Vagina (tissue), 2 donors: ENCODE data around the gene ASNSD1. TPM values are rescaled to one million over a fixed set of nuclear protein-coding genes. Genes with fewer than 3 reads are reported as not detected.

Experiments used
- DNase-seq, 2 donors: peaks; one replicate each; pipeline ENCODE4 v3.0.0-alpha.2; 2017; ENCODE audit errors: extremely low spot score in 2 of 2
- H3K27ac ChIP-seq: fragments of 200-600 bp; sonication (generic); one replicate; pipeline ENCODE4 v1.5.1; 2019
- H3K27me3 ChIP-seq: fragments of 200-600 bp; sonication (generic); one replicate; pipeline ENCODE4 v1.5.1; 2019
- H3K36me3 ChIP-seq, 2 donors: fragments of 200-600 bp; sonication (generic); one replicate each; pipeline ENCODE4 v1.5.1; 2017 to 2019
- H3K4me1 ChIP-seq: fragments of 200-600 bp; sonication (generic); one replicate; pipeline ENCODE4 v1.5.1; 2019
- H3K4me3 ChIP-seq, 2 donors: fragments of 200-600 bp; sonication (generic); 1 replicate in 1 of 2; 2 replicates in 1 of 2; pipeline ENCODE4 v1.5.1; 2016 to 2019
- H3K9me3 ChIP-seq: fragments of 200-600 bp; sonication (generic); one replicate; pipeline ENCODE4 v1.5.1; 2019
- CTCF ChIP-seq, 3 experiments: fragments of 450-650 bp in 2 of 3; fragments of 200-600 bp in 1 of 3; sonication (generic) in 1 of 3; IDR thresholded peaks; one replicate each; pipeline ENCODE4 v1.5.1; 2017 to 2019; ENCODE audit warnings: antibody characterized with exemption in 3 of 3, mild to moderate bottlenecking in 2 of 3, moderate library complexity in 2 of 3
- POLR2A ChIP-seq, 2 donors: fragments of 450-650 bp; IDR thresholded peaks; one replicate each; pipeline ENCODE4 v1.6.1; 2017; ENCODE audit warnings: antibody characterized with exemption in 2 of 2, mild to moderate bottlenecking in 2 of 2, moderate library complexity in 2 of 2
- POLR2AphosphoS5 ChIP-seq, 2 donors: sonication (generic); formaldehyde crosslinking; IDR thresholded peaks; one replicate each; pipeline ENCODE4 v1.9.0; 2017; ENCODE audit warnings: antibody characterized with exemption in 2 of 2, mild to moderate bottlenecking in 2 of 2, low read depth in 1 of 2; ENCODE audit not compliant: insufficient read depth in 1 of 2
- intact Hi-C: fragments of 100-400 bp; cut with DNase I; formaldehyde crosslinking; loops from one replicate; pipeline ENCODE4 v1.15.1; 2023
- total RNA-seq: library from RNA; depleted of rRNA; stranded (reverse); fragments of >200 nt; gene quantifications from one replicate; pipeline ENCODE4 v1.2.3, GENCODE V29; 2016

ASNSD1 gene
- total RNA-seq, 1 donor from 2014 or later: 44.7 TPM

GRCh38 chr2:189621781-189622180 lies 39.5 kb upstream of the ASNSD1 start:
- no peak for TF ChIP-seq CTCF (IDR thresholded peaks at IDR 0.05)
- no peaks in the 10 kb centered on the region for H3K36me3 ChIP-seq
- no peak overlapping the region for H3K27ac ChIP-seq
- intact Hi-C loops: no loop called here
- no peak for DNase-seq
- H3K4me3 ChIP-seq: no peak overlapping the region
- no peaks in the 10 kb centered on the region for H3K27me3 ChIP-seq
- H3K9me3 ChIP-seq: no peaks in the 10 kb centered on the region
- no peaks in the 10 kb centered on the region for H3K4me1 ChIP-seq

- DNase-seq: no peak
- intact Hi-C loops: no loop called here
- no peaks in the 10 kb centered on the region for H3K9me3 ChIP-seq
- H3K4me1 ChIP-seq: no peaks in the 10 kb centered on the region
- no peak overlapping the region for H3K27ac ChIP-seq
- TF ChIP-seq CTCF (IDR thresholded peaks at IDR 0.05) (no peak), POLR2AphosphoS5 (IDR thresholded peaks at IDR 0.05; ENCODE audit: insufficient read depth in 1 of 2, low read depth in 1 of 2) (no peak), POLR2A (IDR thresholded peaks at IDR 0.05) (no peak)
- H3K4me3 ChIP-seq: no peak overlapping the region
- no peaks in the 10 kb centered on the region for H3K36me3 ChIP-seq
- no peaks in the 10 kb centered on the region for H3K27me3 ChIP-seq
Observed at GRCh38 chr2:189623049-189623448, 38.2 kb upstream of the ASNSD1 start.

- Histone ChIP-seq H3K4me3 (no peak overlapping the region), H3K4me1 (no peaks in the 10 kb centered on the region), H3K27ac (no peak overlapping the region), H3K27me3 (no peaks in the 10 kb centered on the region), H3K9me3 (no peaks in the 10 kb centered on the region), H3K36me3 (no peaks in the 10 kb centered on the region)
- intact Hi-C loops: no loop called here
- no peak for DNase-seq
- TF ChIP-seq CTCF (IDR thresholded peaks at IDR 0.05): no peak
Observed at GRCh38 chr2:189624648-189625355, 36.5 kb upstream of the ASNSD1 start.

- TF ChIP-seq POLR2AphosphoS5 (IDR thresholded peaks at IDR 0.05; ENCODE audit: insufficient read depth in 1 of 2, low read depth in 1 of 2) (no peak), POLR2A (IDR thresholded peaks at IDR 0.05) (no peak), CTCF (IDR thresholded peaks at IDR 0.05) (no peak)
- Histone ChIP-seq H3K4me3 (no peak overlapping the region), H3K36me3 (no peaks in the 10 kb centered on the region), H3K27ac (no peak overlapping the region), H3K27me3 (no peaks in the 10 kb centered on the region), H3K9me3 (no peaks in the 10 kb centered on the region), H3K4me1 (no peaks in the 10 kb centered on the region)
- no peak for DNase-seq
- intact Hi-C loops: no loop called here
Observed at GRCh38 chr2:189625636-189626035, 35.6 kb upstream of the ASNSD1 start.

- intact Hi-C loops: no loop called here
- H3K27me3 ChIP-seq: no peaks in the 10 kb centered on the region
- H3K36me3 ChIP-seq: no peaks in the 10 kb centered on the region
- no peak overlapping the region for H3K4me3 ChIP-seq
- no peaks in the 10 kb centered on the region for H3K4me1 ChIP-seq
- no peak for TF ChIP-seq CTCF (IDR thresholded peaks at IDR 0.05)
- no peak for TF ChIP-seq POLR2AphosphoS5 (IDR thresholded peaks at IDR 0.05; ENCODE audit: insufficient read depth in 1 of 2, low read depth in 1 of 2)
- no peak for TF ChIP-seq POLR2A (IDR thresholded peaks at IDR 0.05)
- no peaks in the 10 kb centered on the region for H3K9me3 ChIP-seq
- no peak for DNase-seq
- no peak overlapping the region for H3K27ac ChIP-seq
Observed at GRCh38 chr2:189627789-189628188, 33.5 kb upstream of the ASNSD1 start.
